SK-N-SH (cell line): ENCODE data around the gene NEGR1.

Source experiments
- EZH2phosphoT487 ChIP-seq: fragments of 200-600 bp; sonication (generic); IDR thresholded peaks from 2 replicates; pipeline ENCODE4 v1.6.1; 2017; ENCODE audit warnings: low read depth, mixed run types, mild to moderate bottlenecking, antibody characterized with exemption, moderate library complexity, borderline replicate concordance
- GABPA ChIP-seq: IDR thresholded peaks from 2 replicates; pipeline ENCODE4 v1.4.0; 2012; ENCODE audit warnings: low read depth, mild to moderate bottlenecking
- POLR2AphosphoS5 ChIP-seq: IDR thresholded peaks from 2 replicates; pipeline ENCODE4 v1.6.1; 2012; ENCODE audit warnings: low read depth, low read length
- RAD21 ChIP-seq: IDR thresholded peaks from 2 replicates; pipeline ENCODE4 v1.6.1; 2012; ENCODE audit warnings: mild to moderate bottlenecking, low read length
- SMC3 ChIP-seq: IDR thresholded peaks from 2 replicates; pipeline ENCODE4 v1.6.1; 2012; ENCODE audit warnings: low read depth, low read length, improper control_type of control experiment
- TAF1 ChIP-seq: IDR thresholded peaks from 2 replicates; pipeline ENCODE4 v1.6.1; 2012; ENCODE audit warnings: low read depth, mild to moderate bottlenecking, low read length, moderate library complexity, borderline replicate concordance
- TF ChIP-seq, protein P1 (sequence below): fragments of 200-600 bp; sonication (generic); IDR thresholded peaks from 2 replicates; pipeline ENCODE4 v1.6.1; 2017; ENCODE audit warnings: antibody characterized with exemption, mild to moderate bottlenecking, moderate library complexity
- TF ChIP-seq, protein P2 (sequence below): IDR thresholded peaks from 2 replicates; pipeline ENCODE4 v1.6.1; 2012; ENCODE audit warnings: mild to moderate bottlenecking, low read depth, low read length, moderate library complexity
- TF ChIP-seq, protein P3 (sequence below): IDR thresholded peaks from 2 replicates; pipeline ENCODE4 v1.4.0; 2012; ENCODE audit warnings: low read depth

GRCh38 chr1:72119491-72119890, 162.8 kb downstream of the NEGR1 start:
- TF ChIP-seq, protein P1, sequence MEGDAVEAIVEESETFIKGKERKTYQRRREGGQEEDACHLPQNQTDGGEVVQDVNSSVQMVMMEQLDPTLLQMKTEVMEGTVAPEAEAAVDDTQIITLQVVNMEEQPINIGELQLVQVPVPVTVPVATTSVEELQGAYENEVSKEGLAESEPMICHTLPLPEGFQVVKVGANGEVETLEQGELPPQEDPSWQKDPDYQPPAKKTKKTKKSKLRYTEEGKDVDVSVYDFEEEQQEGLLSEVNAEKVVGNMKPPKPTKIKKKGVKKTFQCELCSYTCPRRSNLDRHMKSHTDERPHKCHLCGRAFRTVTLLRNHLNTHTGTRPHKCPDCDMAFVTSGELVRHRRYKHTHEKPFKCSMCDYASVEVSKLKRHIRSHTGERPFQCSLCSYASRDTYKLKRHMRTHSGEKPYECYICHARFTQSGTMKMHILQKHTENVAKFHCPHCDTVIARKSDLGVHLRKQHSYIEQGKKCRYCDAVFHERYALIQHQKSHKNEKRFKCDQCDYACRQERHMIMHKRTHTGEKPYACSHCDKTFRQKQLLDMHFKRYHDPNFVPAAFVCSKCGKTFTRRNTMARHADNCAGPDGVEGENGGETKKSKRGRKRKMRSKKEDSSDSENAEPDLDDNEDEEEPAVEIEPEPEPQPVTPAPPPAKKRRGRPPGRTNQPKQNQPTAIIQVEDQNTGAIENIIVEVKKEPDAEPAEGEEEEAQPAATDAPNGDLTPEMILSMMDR: no peak
- TF ChIP-seq SMC3 (no peak), EZH2phosphoT487 (no peak), POLR2AphosphoS5 (no peak), TAF1 (no peak), RAD21 (no peak), GABPA (no peak)
- TF ChIP-seq, protein P2, sequence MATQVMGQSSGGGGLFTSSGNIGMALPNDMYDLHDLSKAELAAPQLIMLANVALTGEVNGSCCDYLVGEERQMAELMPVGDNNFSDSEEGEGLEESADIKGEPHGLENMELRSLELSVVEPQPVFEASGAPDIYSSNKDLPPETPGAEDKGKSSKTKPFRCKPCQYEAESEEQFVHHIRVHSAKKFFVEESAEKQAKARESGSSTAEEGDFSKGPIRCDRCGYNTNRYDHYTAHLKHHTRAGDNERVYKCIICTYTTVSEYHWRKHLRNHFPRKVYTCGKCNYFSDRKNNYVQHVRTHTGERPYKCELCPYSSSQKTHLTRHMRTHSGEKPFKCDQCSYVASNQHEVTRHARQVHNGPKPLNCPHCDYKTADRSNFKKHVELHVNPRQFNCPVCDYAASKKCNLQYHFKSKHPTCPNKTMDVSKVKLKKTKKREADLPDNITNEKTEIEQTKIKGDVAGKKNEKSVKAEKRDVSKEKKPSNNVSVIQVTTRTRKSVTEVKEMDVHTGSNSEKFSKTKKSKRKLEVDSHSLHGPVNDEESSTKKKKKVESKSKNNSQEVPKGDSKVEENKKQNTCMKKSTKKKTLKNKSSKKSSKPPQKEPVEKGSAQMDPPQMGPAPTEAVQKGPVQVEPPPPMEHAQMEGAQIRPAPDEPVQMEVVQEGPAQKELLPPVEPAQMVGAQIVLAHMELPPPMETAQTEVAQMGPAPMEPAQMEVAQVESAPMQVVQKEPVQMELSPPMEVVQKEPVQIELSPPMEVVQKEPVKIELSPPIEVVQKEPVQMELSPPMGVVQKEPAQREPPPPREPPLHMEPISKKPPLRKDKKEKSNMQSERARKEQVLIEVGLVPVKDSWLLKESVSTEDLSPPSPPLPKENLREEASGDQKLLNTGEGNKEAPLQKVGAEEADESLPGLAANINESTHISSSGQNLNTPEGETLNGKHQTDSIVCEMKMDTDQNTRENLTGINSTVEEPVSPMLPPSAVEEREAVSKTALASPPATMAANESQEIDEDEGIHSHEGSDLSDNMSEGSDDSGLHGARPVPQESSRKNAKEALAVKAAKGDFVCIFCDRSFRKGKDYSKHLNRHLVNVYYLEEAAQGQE: no peak
- TF ChIP-seq, protein P3, sequence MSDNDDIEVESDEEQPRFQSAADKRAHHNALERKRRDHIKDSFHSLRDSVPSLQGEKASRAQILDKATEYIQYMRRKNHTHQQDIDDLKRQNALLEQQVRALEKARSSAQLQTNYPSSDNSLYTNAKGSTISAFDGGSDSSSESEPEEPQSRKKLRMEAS: no peak
